HG02571 (cell line): ENCODE data around the gene C14orf93.

Experiments used
- ATAC-seq: cut with Tn5 transposase; IDR thresholded peaks from one replicate; pipeline ENCODE4 v1.9.1; 2021; ENCODE audit warnings: mild to moderate bottlenecking, moderate library complexity; ENCODE audit not compliant: unreplicated experiment

Gene C14orf93

GRCh38 chr14:23009939-23010726 is at the start of gene C14orf93:
Gene C14orf93 (minus strand): TSS chr14:23010143. CDS start chr14:22999023, 11,120 bp downstream.
- ATAC-seq: no peak

GRCh38 chr14:23058654-23059504 is 48.9 kb upstream of the C14orf93 start:
- no peak for ATAC-seq

GRCh38 chr14:23057757-23058653 is 48.1 kb upstream of the C14orf93 start:
- ATAC-seq: peak; percentile 58

GRCh38 chr14:23056956-23057756 is 47.2 kb upstream of the C14orf93 start, which contains the start of gene CDH24:
Gene CDH24 (minus strand): TSS chr14:23057520. CDS start chr14:23055733, 1,787 bp downstream.
- ATAC-seq: peak; percentile 54

DNA sequence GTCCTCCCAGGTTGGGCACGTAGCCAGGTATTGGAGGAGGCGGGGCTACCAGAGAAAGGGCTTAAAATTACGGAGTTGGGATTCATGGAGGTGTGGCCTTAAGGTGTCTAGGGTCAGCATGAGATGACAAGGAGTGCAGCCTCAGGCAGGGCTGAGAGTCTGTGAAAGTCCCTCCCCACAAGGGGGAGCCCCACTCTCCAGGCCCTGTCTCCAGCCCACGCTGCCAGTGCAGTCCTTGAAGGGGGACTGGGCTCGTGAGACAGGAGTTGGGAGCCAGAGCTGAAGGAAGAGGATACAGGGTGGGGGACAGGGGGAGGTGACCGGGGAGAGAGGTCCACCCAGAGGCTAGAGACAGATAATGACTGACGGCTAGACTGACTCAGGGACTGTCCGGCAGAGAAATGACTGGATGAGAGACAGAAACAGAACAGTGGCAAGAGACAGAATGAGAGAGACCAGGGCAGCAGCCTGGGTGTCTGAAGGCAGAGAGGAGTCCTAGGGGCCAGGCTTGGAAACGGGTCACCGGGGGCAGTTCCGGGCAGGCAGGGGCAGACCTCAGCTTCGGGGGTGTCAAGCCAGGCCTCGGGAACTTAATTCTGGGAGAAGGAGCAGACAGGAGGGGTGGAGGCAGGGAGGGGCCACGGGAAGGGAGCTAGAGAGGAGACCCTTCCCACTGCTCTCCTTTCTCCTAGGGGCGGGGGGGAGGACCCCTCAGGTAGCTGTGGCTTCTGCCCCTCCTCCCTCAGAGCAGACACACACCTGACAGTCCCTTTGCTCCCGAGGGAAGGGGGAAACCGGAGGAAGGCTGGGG is 46.4 kb upstream of the C14orf93 start:
- ATAC-seq: peak; percentile 55

- ATAC-seq: no peak
These were observed 45.7 kb upstream of the C14orf93 start for GRCh38 chr14:23055621-23056144.

- no peak for ATAC-seq
These were observed 45.2 kb upstream of the C14orf93 start for GRCh38 chr14:23055147-23055550.

DNA sequence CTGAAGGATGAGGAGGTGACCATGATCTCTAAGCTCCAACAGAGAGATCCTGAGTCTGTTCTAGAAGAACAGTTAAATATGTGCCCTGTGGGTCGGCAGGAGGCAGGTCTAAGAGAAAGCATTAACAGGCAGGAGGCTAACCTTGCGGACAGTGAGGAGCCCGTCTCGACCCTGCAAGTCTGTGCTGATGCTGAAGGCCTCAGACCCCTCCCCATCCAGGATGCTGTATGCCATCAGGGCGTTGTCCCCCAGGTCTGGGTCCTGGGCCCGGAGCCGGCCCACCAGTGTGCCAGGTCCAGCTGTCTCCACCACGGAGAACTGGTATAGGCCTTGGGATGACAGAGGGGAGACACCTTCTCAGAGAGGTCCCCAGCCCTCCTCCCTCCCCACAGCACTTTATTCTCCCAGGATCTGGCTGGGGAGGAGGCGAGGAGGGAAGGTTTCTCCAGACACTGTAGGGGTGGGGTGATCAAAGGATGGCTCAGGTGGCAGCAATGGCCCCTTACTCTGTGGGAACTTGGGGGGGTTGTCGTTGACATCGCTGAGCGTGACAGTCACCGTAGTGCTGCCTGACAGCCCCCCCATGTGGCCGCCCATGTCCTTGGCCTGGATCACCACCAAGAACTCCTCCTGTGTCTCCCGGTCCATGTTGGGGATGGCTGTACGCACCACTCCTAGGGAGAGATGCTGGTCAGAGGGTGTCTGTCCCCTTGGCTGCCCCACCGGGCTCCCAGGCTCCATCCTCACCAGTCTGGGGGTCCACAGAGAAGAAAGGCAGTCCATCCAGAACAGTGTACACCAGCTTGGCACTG is 44.3 kb upstream of the C14orf93 start:
- no peak for ATAC-seq

GRCh38 chr14:23053426-23053825 is 43.5 kb upstream of the C14orf93 start:
- no peak for ATAC-seq

GRCh38 chr14:23052671-23053070 is 42.7 kb upstream of the C14orf93 start:
- ATAC-seq: no peak

GRCh38 chr14:23052182-23052623 is 42.3 kb upstream of the C14orf93 start:
- ATAC-seq: no peak

DNA sequence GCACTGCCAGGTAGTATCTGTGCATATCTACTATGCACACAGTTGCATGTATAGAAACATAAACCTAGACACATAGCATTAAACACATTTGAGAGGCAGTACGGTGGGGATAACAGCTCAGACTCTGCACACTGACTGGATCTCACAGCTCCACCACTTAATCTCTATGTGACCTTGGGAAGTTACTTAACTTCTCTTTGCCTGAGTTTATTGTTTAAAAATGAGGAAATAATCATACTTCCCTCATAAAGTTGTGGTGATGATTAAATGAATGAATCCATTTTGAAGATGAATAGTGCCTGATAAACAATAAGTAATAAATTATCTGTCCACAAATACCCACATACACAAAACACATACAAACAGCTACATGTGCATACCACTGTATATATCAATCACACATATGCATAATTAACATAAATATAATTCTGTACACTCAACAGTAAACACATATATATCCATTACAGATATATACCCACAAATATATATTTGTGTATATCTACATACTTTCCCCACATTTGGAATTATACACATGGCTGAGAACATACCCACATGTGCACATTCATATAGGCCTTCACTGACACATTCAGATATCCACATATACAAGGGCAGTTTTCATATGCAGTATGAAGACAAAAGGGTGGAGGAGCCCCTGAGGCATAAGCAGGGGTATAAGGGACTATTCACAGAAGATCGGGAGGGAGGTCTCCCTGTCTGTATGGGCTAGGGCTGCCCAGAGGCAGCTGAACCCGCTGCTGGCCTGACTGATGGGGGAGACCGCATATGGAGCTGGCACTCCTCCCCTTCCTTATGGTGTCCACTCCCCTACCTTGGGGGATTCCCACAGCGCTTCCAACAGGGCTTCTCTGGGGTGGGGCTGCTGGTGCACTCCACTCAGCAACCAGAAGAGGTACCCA is 41.5 kb upstream of the C14orf93 start:
- no peak for ATAC-seq

GRCh38 chr14:23049011-23049410 is 39.1 kb upstream of the C14orf93 start:
- ATAC-seq: no peak

DNA sequence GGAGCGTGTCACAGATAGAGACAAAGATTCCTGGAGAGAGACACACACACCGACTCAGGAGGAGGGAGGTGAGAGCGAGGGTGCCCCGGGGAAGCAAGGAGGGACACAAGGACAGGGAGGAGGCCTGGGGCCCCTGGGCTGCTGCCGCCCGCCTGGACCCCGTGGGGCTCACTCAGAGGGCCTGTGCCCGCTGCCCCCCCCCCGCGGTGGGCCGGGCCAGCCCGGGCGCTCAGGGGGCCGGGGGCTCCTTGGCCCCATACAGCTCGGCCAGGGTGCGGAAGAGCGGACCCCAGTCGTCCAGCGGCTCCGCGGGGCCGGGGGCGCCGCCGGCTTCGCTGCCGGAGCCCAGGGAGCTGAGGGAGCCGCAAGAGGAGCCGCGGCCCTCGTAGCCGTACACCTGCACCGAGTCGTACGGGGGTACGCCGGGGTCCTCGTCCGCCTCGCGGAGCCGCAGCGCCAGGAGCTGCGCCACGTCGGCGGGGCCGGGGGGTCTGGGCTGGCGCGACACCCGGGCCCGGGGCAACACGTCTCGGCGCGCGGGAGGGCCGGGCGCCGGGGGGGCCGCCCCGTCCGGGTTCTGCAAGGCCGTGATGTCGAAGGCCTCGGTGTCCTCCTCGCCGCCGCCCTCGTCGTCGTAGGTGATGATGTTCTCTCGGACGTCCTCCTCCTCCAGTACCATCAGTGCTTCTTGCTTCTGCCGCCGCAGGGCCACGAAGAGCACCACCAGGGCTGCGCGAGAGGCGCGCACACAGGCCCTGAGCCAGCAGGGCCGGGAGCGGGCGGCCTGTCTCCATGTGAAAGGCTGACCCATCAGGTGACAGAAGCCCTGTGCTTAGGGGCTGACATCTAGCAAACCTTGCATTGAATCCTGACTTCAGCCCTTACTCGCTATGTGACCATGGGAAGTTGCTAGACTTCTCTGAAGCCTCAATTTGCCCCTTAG is 38.1 kb upstream of the C14orf93 start:
- ATAC-seq: no peak

DNA sequence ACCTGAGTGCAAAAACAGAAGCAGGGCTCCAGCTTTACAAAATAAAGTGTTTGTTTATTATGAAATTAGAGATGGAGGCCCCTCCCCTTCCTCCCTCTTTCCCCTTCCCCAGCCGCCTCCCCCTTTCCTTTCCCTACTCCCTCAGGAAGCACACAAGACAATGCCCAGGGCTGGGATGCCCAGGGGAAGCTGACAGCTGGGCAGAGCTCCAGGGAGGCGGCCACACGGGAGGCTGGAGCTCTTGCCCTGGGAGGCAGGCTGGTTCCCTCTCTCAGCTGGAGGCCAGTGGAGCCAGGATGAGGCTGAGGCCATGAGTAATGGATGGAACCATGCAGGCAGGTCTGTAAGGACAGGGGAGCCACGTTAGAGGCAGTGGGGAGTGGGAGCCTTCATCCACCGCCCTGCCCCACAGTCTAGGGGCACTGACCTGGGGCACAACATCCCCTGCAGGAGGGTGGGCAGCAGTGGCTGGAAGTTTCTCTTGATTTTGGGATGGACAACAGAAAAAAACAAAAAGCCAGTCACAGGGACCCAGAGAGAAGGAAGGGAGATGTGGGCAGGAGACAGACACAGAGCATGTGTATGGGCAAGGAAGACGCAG is 37.2 kb upstream of the C14orf93 start:
- no peak for ATAC-seq
